ENCODE measurements around the gene STK25.
"Not testable (repeated sequence)": the region's sequence is repeated elsewhere in the genome, so short reads cannot be mapped to it uniquely, and the experiment has no call there.

Gene STK25

GRCh38 chr2:241454837-241455485 lies 53.4 kb downstream of the STK25 start:
- intact Hi-C loops (cut with DNase I) = no loop called here

DNA sequence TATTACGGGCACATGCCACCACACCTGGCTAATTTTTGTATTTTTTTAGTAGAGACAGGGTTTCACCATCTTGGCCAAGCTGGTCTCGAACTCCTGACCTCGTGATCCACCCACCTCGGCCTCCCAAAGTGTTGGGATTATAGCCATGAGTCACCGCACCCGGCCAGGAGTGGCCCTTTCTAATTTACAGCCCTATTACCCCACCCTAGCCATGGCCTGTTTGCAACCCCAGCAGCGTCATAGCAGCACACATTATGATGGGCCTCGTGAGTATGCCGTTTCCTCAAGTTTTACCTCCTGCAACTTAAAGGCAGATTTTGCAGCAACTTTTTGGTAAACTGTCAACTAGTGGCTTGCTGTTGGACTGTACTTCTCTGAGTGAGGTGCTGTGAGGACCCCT lies 54.5 kb downstream of the STK25 start:
- DNase-seq; intact Hi-C loops (cut with DNase I): not testable (repeated sequence)

More at GRCh38 chr2:241454837-241455485, 53.4 kb downstream of the STK25 start:
- DNase-seq = no peak

DNA sequence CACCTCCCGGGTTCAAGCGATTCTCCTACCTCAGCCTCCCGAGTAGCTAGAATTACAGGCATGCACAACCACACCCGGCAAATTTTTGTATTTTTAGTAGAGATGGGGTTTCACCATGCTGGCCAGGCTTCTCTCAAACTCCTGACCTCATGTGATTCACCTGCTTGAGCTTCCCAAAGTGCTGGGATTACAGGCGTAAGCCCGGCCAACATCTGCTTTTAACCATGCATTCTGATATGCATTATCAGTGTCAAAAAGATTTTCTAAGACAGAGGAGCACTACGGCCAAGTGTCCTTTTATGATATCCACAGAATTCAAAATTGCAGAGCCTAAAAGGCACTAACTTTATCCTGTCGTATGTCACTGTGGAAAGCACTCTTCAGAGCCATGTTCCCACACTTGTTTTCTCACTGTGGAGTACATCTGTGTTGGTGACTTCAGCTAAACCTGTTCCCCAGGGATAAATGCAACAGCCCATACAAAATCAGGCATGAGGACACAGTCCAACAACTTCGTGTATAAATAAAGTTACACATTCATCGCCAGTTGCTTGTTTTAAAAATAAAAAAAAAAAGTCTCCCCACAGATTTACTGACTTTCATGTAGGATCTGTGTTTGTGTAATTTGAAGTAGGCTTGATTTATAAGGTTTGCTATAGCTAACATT lies 56.4 kb downstream of the STK25 start:
- intact Hi-C loops (cut with DNase I) = no loop called here
- DNase-seq = no peak

- not testable (repeated sequence) for DNase-seq
Observed at GRCh38 chr2:241450092-241450491, 58.3 kb downstream of the STK25 start.

GRCh38 chr2:241445426-241445825 lies 63.0 kb downstream of the STK25 start:
- DNase-seq = no peak
- intact Hi-C loops (cut with DNase I) = no loop called here

More at GRCh38 chr2:241450092-241450491, 58.3 kb downstream of the STK25 start:
- intact Hi-C loops (cut with DNase I) = not testable (repeated sequence)

DNA sequence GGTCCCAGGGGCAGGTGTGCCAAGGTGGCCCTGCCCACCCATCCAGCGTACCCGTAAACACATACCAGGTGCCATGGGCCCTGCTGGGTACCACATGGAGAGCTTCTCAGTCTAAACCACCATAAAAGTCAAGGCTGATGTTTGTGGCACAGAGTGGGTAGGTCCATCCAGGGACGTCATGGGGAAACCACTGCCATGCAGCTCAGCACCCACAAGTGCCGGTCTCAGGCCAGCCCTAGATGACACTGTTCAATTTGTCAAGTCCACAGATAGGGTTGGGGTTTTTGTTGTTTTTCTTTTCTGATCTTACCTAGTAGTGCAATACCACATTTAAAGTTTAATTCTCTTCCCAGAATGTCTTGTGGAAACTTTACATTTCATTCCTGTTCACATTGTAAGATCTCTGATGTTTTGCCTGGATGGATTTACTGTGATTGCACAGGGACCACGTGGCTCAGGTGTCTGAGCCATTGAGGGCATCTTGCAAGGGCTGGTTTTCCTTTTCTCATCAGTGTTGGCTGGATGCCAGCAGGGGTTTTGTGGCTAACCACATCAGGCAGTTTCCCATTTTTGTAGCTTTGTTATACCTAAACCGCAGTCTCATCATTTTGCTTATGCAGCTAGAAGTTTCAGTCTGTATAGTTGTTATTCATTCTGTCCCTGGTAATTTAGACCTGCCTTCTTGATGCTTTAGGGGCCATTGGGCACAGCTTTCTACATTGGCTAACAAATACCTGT lies 64.7 kb downstream of the STK25 start:
- intact Hi-C loops (cut with DNase I) = no loop called here
- DNase-seq = peak in 2 of 42 donors; percentile 13 to 38

All from head of caudate nucleus (tissue), 42 donors.